Measurements from ENCODE around the gene CTSV.
A peak's percentile ranks its signal among the peaks of the same experiment; 100 is the strongest.
"Not testable (repeated sequence)": the region's sequence is repeated elsewhere in the genome, so short reads cannot be mapped to it uniquely, and the experiment has no call there.

Gene CTSV

GRCh38 chr9:97038611-97039513 lies at the start of gene CTSV:
CTSV (minus strand) TSS chr9:97039142; CDS start chr9:97038043, 1,099 bp downstream.
- peak; percentile 92 for DNase-seq

GRCh38 chr9:97087668-97088215 lies 48.8 kb upstream of the CTSV start:
- not testable (repeated sequence) for DNase-seq

- not testable (repeated sequence) for DNase-seq
Observed at GRCh38 chr9:97084562-97084991, 45.6 kb upstream of the CTSV start.

GRCh38 chr9:97078362-97078761 lies 39.4 kb upstream of the CTSV start:
- DNase-seq, result no peak

- no peak for DNase-seq
Observed at GRCh38 chr9:97077452-97078295, 38.7 kb upstream of the CTSV start.

GRCh38 chr9:97076731-97077451 lies 37.9 kb upstream of the CTSV start:
- not testable (repeated sequence) for DNase-seq

- no peak for DNase-seq
Observed at GRCh38 chr9:97076238-97076637, 37.3 kb upstream of the CTSV start.

GRCh38 chr9:97075289-97075985 lies 36.5 kb upstream of the CTSV start:
- no peak for DNase-seq

GRCh38 chr9:97073506-97073905 lies 34.6 kb upstream of the CTSV start:
- DNase-seq, result no peak

- DNase-seq, result no peak
Observed at GRCh38 chr9:97072285-97072776, 33.4 kb upstream of the CTSV start.

- not testable (repeated sequence) for DNase-seq
Observed at GRCh38 chr9:97070325-97070724, 31.4 kb upstream of the CTSV start.

- no peak for DNase-seq
Observed at GRCh38 chr9:97067490-97067889, 28.5 kb upstream of the CTSV start.

GRCh38 chr9:97064176-97064575 lies 25.2 kb upstream of the CTSV start:
- DNase-seq, result no peak

- no peak for DNase-seq
Observed at GRCh38 chr9:97060796-97061195, 21.9 kb upstream of the CTSV start.

- DNase-seq, result no peak
Observed at GRCh38 chr9:97059626-97060025, 20.7 kb upstream of the CTSV start.

- DNase-seq, result no peak
Observed at GRCh38 chr9:97057651-97058050, 18.7 kb upstream of the CTSV start.

- DNase-seq, result not testable (repeated sequence)
Observed at GRCh38 chr9:97055891-97056290, 16.9 kb upstream of the CTSV start.

GRCh38 chr9:97053717-97054116 lies 14.8 kb upstream of the CTSV start:
- no peak for DNase-seq

- DNase-seq, result no peak
Observed at GRCh38 chr9:97052735-97053134, 13.8 kb upstream of the CTSV start.

- DNase-seq, result peak; percentile 46
Observed at GRCh38 chr9:97046228-97046627, 7.3 kb upstream of the CTSV start.

GRCh38 chr9:97045300-97045699 lies 6.4 kb upstream of the CTSV start:
- DNase-seq, result no peak

GRCh38 chr9:97041898-97042297 lies 3.0 kb upstream of the CTSV start:
- DNase-seq, result no peak
